OCI-LY3 (cell line): ENCODE data around the gene TSR1.

Experiments
- CTCF ChIP-seq: fragments of 200-600, 300-600 bp; sonication (generic); IDR thresholded peaks from 2 replicates; pipeline ENCODE4 v1.5.1; 2014; ENCODE audit warnings: antibody characterized with exemption, low read length, low read depth
- EZH2phosphoT487 ChIP-seq: fragments of 200-600 bp; shearing (Covaris generic); IDR thresholded peaks from 2 replicates; pipeline ENCODE4 v1.6.1; 2018; ENCODE audit warnings: antibody characterized with exemption, mixed run types, low read depth

- TF ChIP-seq CTCF (no peak), EZH2phosphoT487 (no peak)
Measured at GRCh38 chr17:2366747-2367494, 30.7 kb upstream of the TSR1 start.
